Ishikawa (cell line): Measurements from ENCODE around the gene RPTOR.

Experiments used
- CEBPB ChIP-seq: IDR thresholded peaks from 2 replicates; pipeline ENCODE4 v1.6.1; 2012
- CREB1 ChIP-seq: IDR thresholded peaks from 2 replicates; pipeline ENCODE4 v1.6.1; 2012; ENCODE audit warnings: low read depth
- EGR1 ChIP-seq: IDR thresholded peaks from 2 replicates; pipeline ENCODE4 v1.6.1; 2012
- EP300 ChIP-seq: IDR thresholded peaks from 2 replicates; pipeline ENCODE4 v1.6.1; 2012; ENCODE audit warnings: borderline replicate concordance
- FOXM1 ChIP-seq: IDR thresholded peaks from 2 replicates; pipeline ENCODE4 v1.6.1; 2012; ENCODE audit warnings: low read depth, borderline replicate concordance
- NFIC ChIP-seq: IDR thresholded peaks from 2 replicates; pipeline ENCODE4 v1.6.1; 2012
- RAD21 ChIP-seq: IDR thresholded peaks from 2 replicates; pipeline ENCODE4 v1.6.1; 2012; ENCODE audit warnings: low read depth
- REST ChIP-seq: IDR thresholded peaks from 2 replicates; pipeline ENCODE4 v1.6.1; 2012; ENCODE audit warnings: low read depth, mild to moderate bottlenecking
- TAF1 ChIP-seq: IDR thresholded peaks from 2 replicates; pipeline ENCODE4 v1.6.1; 2012; ENCODE audit warnings: low read depth, mild to moderate bottlenecking
- TCF12 ChIP-seq: IDR thresholded peaks from 2 replicates; pipeline ENCODE4 v1.6.1; 2012; ENCODE audit warnings: low read depth
- TEAD4 ChIP-seq: IDR thresholded peaks from 2 replicates; pipeline ENCODE4 v1.6.1; 2012
- USF1 ChIP-seq: IDR thresholded peaks from 2 replicates; pipeline ENCODE4 v1.6.1; 2012
- YY1 ChIP-seq: IDR thresholded peaks from 2 replicates; pipeline ENCODE4 v1.6.1; 2012; ENCODE audit warnings: low read depth
- ZBTB7A ChIP-seq: IDR thresholded peaks from 2 replicates; pipeline ENCODE4 v1.6.1; 2012; ENCODE audit warnings: low read depth
- TF ChIP-seq, protein P1 (sequence below): IDR thresholded peaks from 2 replicates; pipeline ENCODE4 v1.6.1; 2012

RPTOR gene

GRCh38 chr17:80722661-80723060 lies 178.0 kb downstream of the RPTOR start:
- TF ChIP-seq REST, result no peak
- no peak for TF ChIP-seq EGR1
- no peak for TF ChIP-seq YY1

- no peak for TF ChIP-seq RAD21
Observed at GRCh38 chr17:80724775-80725266, 180.2 kb downstream of the RPTOR start.

- TF ChIP-seq ZBTB7A (no peak), YY1 (no peak)
Observed at GRCh38 chr17:80725517-80725916, 180.9 kb downstream of the RPTOR start.

GRCh38 chr17:80726558-80727408 lies 182.1 kb downstream of the RPTOR start:
- TF ChIP-seq CREB1, result no peak

DNA sequence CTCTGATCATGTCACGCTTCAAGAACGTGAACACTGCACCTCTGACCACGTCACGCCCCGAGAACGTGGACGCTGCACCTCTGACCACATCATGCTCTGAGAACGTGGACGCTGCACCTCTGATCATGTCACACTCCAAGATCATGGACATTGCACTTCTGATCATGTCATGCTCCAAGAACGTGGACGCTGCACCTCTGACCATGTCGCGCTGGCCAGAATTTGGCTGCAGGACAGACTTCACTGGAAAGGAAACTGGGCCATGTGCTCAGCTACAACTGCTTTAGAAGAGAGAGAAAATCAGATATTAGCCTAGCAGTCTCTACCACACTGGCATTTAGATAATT lies 182.7 kb downstream of the RPTOR start:
- no peak for TF ChIP-seq RAD21

GRCh38 chr17:80729016-80729415 lies 184.4 kb downstream of the RPTOR start:
- TF ChIP-seq TEAD4 (no peak), REST (no peak), EP300 (no peak), RAD21 (no peak), NFIC (no peak), TCF12 (no peak), USF1 (no peak)

DNA sequence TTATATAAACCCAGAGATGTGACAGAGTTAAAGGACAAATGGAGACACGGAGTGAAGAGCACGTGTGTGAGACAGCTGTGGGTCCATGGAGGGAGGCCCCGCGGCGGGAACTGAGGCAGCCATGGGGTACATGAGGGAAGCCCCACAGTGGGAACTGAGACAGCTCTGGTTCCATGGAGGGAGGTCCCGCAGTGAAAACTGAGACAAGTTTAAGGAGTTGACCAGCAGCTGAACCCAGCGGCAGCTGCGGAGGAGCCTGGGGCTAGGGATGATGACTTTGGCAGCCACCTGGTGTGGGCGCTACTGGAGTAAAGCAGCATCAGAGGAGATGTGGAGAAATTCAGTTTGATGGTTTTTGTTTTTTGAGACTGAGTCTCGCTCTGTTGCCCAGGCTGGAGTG lies 185.1 kb downstream of the RPTOR start:
- TF ChIP-seq FOXM1, result no peak
- no peak for TF ChIP-seq RAD21
- no peak for TF ChIP-seq EP300
- no peak for TF ChIP-seq TAF1
- TF ChIP-seq ZBTB7A, result no peak
- TF ChIP-seq, protein P1, sequence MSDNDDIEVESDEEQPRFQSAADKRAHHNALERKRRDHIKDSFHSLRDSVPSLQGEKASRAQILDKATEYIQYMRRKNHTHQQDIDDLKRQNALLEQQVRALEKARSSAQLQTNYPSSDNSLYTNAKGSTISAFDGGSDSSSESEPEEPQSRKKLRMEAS, result no peak
- no peak for TF ChIP-seq CREB1
- no peak for TF ChIP-seq EGR1
- no peak for TF ChIP-seq TCF12
- no peak for TF ChIP-seq YY1
- TF ChIP-seq REST, result no peak
- TF ChIP-seq CEBPB, result no peak
- no peak for TF ChIP-seq TEAD4
- TF ChIP-seq NFIC, result no peak
- TF ChIP-seq USF1, result no peak
